ENCODE data around the gene RPA4.

Gene RPA4

DNA sequence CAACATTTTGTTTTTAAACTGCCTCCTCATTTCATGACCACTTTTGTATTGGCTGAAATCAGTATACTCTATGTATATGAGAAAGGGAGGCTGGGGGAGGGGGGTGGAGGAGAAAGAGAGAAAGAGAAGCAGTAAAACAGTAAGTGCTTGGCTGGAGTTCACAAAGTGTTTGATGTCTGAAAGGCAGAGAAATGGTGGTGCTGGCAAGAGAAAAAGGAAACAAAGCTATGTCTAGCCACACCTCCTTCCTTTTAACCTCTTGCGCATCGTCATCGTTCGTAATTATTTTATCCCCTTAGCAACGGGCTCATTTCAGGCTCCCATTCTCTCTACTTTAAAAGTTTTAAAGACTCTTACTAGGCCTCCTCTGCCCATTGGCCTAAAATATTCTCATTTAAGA lies 25.6 kb downstream of the RPA4 start:
- H3K27ac ChIP-seq = no peak overlapping the region
- TF ChIP-seq, protein P1, sequence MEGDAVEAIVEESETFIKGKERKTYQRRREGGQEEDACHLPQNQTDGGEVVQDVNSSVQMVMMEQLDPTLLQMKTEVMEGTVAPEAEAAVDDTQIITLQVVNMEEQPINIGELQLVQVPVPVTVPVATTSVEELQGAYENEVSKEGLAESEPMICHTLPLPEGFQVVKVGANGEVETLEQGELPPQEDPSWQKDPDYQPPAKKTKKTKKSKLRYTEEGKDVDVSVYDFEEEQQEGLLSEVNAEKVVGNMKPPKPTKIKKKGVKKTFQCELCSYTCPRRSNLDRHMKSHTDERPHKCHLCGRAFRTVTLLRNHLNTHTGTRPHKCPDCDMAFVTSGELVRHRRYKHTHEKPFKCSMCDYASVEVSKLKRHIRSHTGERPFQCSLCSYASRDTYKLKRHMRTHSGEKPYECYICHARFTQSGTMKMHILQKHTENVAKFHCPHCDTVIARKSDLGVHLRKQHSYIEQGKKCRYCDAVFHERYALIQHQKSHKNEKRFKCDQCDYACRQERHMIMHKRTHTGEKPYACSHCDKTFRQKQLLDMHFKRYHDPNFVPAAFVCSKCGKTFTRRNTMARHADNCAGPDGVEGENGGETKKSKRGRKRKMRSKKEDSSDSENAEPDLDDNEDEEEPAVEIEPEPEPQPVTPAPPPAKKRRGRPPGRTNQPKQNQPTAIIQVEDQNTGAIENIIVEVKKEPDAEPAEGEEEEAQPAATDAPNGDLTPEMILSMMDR (conservative IDR thresholded peaks at IDR 0.05) = no peak

GRCh38 chrX:96918864-96919263 lies 35.2 kb downstream of the RPA4 start:
- H3K27ac ChIP-seq = no peak overlapping the region
- TF ChIP-seq, protein P1 (conservative IDR thresholded peaks at IDR 0.05) = no peak

DNA sequence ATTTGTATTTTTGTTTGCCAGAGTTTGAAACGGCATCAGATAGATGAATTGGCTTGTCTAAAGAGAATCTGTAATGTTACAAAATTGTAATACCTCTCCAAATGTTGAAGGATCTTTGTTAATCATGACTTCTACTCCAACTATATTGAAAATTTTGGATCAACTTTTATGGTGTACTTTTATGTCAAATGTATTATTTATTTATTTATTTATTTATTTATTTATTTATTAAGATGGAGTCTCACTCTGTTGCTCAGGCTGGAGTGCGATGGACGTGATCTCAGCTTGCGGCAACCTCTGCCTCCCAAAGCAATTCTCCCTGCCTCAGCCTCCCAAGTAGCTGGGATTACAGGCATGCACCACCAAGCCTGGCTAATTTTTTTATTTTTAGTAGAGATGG lies 36.0 kb downstream of the RPA4 start:
- TF ChIP-seq, protein P1 (conservative IDR thresholded peaks at IDR 0.05) = no peak
- no peak overlapping the region for H3K27ac ChIP-seq

DNA sequence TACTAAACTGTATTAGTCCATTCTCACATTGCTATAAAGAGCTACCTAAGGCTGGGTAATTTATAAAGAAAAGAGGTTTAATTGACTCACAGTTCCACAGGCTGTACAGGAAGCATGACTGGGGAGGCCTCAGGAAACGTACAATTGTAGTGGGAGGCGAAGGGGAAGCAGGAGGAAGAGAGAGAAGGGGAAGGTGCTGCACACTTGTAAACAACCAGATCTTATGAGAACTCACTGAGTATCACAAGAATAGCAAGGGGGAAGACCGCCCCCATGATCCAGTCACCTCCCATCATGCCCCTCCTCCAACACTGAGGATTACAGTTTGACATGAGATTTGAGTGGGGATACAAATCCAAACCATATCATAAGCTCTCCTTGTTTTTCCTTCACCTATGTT lies 40.9 kb downstream of the RPA4 start:
- H3K27ac ChIP-seq = no peak overlapping the region
- TF ChIP-seq, protein P1 (conservative IDR thresholded peaks at IDR 0.05) = no peak

GRCh38 chrX:96929036-96929435 lies 45.3 kb downstream of the RPA4 start:
- TF ChIP-seq, protein P1 (conservative IDR thresholded peaks at IDR 0.05) = no peak

More at GRCh38 chrX:96929036-96929435, 45.3 kb downstream of the RPA4 start:
- H3K27ac ChIP-seq = no peak overlapping the region
